ENCODE results near the gene PMEPA1.

Gene PMEPA1

DNA sequence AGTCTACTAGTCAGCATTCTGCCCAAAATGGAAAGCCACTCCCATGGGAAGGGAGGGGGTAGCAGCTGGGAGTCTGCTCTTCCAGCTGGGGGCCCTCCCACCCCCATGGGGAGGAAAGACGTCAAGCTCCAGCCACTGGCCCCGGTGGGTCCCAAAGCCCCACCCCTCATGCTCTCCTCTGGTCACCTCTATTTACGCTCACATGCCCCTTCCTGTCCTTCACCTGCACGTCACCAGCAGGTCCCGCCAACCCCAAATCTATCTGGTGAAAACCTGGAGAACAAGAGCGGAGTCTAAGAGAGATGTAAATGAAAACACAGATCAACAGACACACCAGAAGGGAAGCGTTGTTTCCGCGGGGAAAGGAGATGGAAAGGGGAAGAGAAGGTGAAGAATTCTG is 59.5 kb downstream of the PMEPA1 start:
- POLR2A ChIA-PET = no interaction called here
- TF ChIP-seq CTBP1 (IDR thresholded peaks at IDR 0.05; ENCODE audit: borderline replicate concordance) (no peak), SUZ12 (IDR thresholded peaks at IDR 0.05) (no peak), BHLHE40 (IDR thresholded peaks at IDR 0.05; ENCODE audit: borderline replicate concordance) (no peak), L3MBTL2 (conservative IDR thresholded peaks at IDR 0.05) (no peak), FOXM1 (IDR thresholded peaks at IDR 0.05; ENCODE audit: borderline replicate concordance) (no peak)
- DNase-seq (ENCODE audit: extremely low spot score) = no peak
- CTCF ChIA-PET = no interaction called here

DNA sequence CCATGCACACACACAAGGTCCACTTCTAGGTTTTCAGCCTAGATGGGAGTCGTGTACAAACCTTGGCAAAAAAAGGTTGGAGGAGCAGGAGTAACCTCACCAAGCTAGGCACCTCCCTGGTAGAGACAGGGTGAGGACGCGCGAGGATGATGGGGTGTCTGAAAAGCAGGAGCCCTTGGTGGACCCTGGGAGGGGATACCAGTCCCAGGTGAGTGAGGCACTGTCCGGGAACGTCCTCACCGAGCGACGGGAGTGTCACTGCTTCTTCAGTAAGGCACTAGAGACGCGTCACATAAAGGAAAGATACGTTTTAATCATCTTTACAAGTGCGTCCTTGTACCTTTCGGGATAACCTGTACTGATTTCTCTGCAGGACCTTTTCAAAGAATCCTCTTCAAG is 60.2 kb downstream of the PMEPA1 start:
- CTCF ChIA-PET = no interaction called here

DNA sequence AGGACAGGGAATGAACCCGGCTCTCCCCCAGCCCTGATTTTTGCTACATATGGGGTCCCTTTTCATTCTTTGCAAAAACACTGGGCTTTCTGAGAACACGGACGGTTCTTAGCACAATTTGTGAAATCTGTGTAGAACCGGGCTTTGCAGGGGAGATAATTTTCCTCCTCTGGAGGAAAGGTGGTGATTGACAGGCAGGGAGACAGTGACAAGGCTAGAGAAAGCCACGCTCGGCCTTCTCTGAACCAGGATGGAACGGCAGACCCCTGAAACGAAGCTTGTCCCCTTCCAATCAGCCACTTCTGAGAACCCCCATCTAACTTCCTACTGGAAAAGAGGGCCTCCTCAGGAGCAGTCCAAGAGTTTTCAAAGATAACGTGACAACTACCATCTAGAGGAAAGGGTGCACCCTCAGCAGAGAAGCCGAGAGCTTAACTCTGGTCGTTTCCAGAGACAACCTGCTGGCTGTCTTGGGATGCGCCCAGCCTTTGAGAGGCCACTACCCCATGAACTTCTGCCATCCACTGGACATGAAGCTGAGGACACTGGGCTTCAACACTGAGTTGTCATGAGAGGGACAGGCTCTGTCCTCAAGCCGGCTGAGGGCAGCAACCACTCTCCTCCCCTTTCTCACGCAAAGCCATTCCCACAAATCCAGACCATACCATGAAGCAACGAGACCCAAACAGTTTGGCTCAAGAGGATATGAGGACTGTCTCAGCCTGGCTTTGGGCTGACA is 60.8 kb downstream of the PMEPA1 start:
- no peak for TF ChIP-seq FOXM1 (IDR thresholded peaks at IDR 0.05; ENCODE audit: borderline replicate concordance)
- TF ChIP-seq L3MBTL2 (conservative IDR thresholded peaks at IDR 0.05) = no peak
- TF ChIP-seq ELF4 (IDR thresholded peaks at IDR 0.05) = no peak
- TF ChIP-seq CTBP1 (IDR thresholded peaks at IDR 0.05; ENCODE audit: borderline replicate concordance) = no peak
- TF ChIP-seq FOXK2 (IDR thresholded peaks at IDR 0.05) = no peak
- TF ChIP-seq SP1 (IDR thresholded peaks at IDR 0.05) = no peak
- no peak for TF ChIP-seq BHLHE40 (IDR thresholded peaks at IDR 0.05; ENCODE audit: borderline replicate concordance)
- TF ChIP-seq SUZ12 (IDR thresholded peaks at IDR 0.05) = no peak
- no peak for TF ChIP-seq HDGF (IDR thresholded peaks at IDR 0.05; ENCODE audit: borderline replicate concordance)
- TF ChIP-seq NFRKB (IDR thresholded peaks at IDR 0.05) = no peak
- TF ChIP-seq LEF1 (IDR thresholded peaks at IDR 0.05; ENCODE audit: borderline replicate concordance) = no peak
- TF ChIP-seq TARDBP (IDR thresholded peaks at IDR 0.05) = no peak
- TF ChIP-seq, protein P1, sequence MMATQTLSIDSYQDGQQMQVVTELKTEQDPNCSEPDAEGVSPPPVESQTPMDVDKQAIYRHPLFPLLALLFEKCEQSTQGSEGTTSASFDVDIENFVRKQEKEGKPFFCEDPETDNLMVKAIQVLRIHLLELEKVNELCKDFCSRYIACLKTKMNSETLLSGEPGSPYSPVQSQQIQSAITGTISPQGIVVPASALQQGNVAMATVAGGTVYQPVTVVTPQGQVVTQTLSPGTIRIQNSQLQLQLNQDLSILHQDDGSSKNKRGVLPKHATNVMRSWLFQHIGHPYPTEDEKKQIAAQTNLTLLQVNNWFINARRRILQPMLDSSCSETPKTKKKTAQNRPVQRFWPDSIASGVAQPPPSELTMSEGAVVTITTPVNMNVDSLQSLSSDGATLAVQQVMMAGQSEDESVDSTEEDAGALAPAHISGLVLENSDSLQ (IDR thresholded peaks at IDR 0.05) = no peak; the same call in 1 of the 2 replicates
- TF ChIP-seq ARNT (IDR thresholded peaks at IDR 0.05) = no peak
- ChIA-PET POLR2A (no interaction called here), CTCF (interaction anchor here (1.0 kb wide), 1 partner anchor 26 kb away, joined by 3 read pairs; no protein-coding TSS in a partner anchor)
- no peak for DNase-seq (ENCODE audit: extremely low spot score)

More for the DNA sequence above, 60.2 kb downstream of the PMEPA1 start:
- no peak for DNase-seq (ENCODE audit: extremely low spot score)
- no peak for TF ChIP-seq LEF1 (IDR thresholded peaks at IDR 0.05; ENCODE audit: borderline replicate concordance)
- TF ChIP-seq FOXA1 (IDR thresholded peaks at IDR 0.05) = no peak
- TF ChIP-seq HDGF (IDR thresholded peaks at IDR 0.05; ENCODE audit: borderline replicate concordance) = no peak
- TF ChIP-seq TARDBP (IDR thresholded peaks at IDR 0.05) = no peak
- no peak for TF ChIP-seq FOXK2 (IDR thresholded peaks at IDR 0.05)
- no peak for TF ChIP-seq SUZ12 (IDR thresholded peaks at IDR 0.05)
- TF ChIP-seq CTBP1 (IDR thresholded peaks at IDR 0.05; ENCODE audit: borderline replicate concordance) = no peak
- no peak for TF ChIP-seq ZNF384 (IDR thresholded peaks at IDR 0.05)
- TF ChIP-seq ELF4 (IDR thresholded peaks at IDR 0.05) = no peak
- TF ChIP-seq SP1 (IDR thresholded peaks at IDR 0.05) = no peak
- no peak for TF ChIP-seq FOXM1 (IDR thresholded peaks at IDR 0.05; ENCODE audit: borderline replicate concordance)
- no peak for TF ChIP-seq ARNT (IDR thresholded peaks at IDR 0.05)
- no peak for TF ChIP-seq L3MBTL2 (conservative IDR thresholded peaks at IDR 0.05)
- no peak for TF ChIP-seq NFRKB (IDR thresholded peaks at IDR 0.05)
- POLR2A ChIA-PET = no interaction called here

DNA sequence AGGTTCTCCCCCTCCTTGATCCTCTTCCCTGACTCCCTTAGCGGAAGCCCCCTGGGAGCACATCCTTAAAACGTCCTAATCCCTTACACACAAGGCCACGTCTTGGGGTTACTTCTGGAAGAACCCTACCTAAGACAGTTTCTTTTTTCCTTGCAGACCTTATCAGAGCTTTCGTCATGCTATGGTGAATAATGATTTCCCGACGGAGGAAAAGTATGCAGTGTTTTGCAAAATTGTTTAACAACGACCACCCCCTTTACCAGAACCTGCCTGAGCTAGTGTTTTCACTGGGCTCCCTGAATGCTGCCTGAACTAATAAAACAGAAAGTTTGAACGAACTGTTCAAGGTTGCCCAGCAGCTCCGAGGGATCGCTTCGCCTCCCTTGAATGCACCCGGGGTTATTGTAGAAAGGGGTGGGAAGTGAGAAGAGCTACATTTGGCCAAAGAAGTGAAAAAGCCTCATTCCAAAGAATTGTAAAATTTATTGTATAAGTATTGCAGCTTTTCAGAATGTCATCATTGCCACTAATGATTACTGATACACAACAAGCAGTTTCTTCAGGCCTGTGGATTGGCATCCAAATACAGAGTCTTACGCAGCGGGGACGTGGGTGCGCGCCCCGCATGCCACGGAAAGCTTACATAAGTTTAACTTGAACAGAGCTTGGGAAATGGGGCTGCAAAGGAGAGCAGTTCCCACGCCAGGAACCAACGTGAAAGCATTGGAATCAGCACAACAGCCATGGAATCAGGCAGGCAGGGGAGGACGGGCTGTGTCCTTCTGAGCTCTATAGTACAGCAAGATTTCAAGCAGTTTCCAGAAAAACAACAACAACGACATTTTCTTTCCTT is 61.7 kb downstream of the PMEPA1 start:
- no peak for DNase-seq (ENCODE audit: extremely low spot score)
- ChIA-PET CTCF (interaction anchor here (0.5 to 1.0 kb wide), 2 partner anchors 17 to 25 kb away, joined by 3 read pairs; no protein-coding TSS in a partner anchor), POLR2A (no interaction called here)
- no peak for TF ChIP-seq FOXM1 (IDR thresholded peaks at IDR 0.05; ENCODE audit: borderline replicate concordance)
- TF ChIP-seq, protein P1 (IDR thresholded peaks at IDR 0.05) = no peak
- no peak for TF ChIP-seq SP1 (IDR thresholded peaks at IDR 0.05)
- TF ChIP-seq ZNF384 (IDR thresholded peaks at IDR 0.05) = no peak
- TF ChIP-seq FOXA1 (IDR thresholded peaks at IDR 0.05) = no peak
- TF ChIP-seq BHLHE40 (IDR thresholded peaks at IDR 0.05; ENCODE audit: borderline replicate concordance) = no peak
- TF ChIP-seq HDGF (IDR thresholded peaks at IDR 0.05; ENCODE audit: borderline replicate concordance) = no peak
- TF ChIP-seq ARNT (IDR thresholded peaks at IDR 0.05) = no peak
- TF ChIP-seq CTBP1 (IDR thresholded peaks at IDR 0.05; ENCODE audit: borderline replicate concordance) = no peak
- TF ChIP-seq SUZ12 (IDR thresholded peaks at IDR 0.05) = no peak
- TF ChIP-seq NFRKB (IDR thresholded peaks at IDR 0.05) = no peak
- TF ChIP-seq ELF4 (IDR thresholded peaks at IDR 0.05) = no peak

DNA sequence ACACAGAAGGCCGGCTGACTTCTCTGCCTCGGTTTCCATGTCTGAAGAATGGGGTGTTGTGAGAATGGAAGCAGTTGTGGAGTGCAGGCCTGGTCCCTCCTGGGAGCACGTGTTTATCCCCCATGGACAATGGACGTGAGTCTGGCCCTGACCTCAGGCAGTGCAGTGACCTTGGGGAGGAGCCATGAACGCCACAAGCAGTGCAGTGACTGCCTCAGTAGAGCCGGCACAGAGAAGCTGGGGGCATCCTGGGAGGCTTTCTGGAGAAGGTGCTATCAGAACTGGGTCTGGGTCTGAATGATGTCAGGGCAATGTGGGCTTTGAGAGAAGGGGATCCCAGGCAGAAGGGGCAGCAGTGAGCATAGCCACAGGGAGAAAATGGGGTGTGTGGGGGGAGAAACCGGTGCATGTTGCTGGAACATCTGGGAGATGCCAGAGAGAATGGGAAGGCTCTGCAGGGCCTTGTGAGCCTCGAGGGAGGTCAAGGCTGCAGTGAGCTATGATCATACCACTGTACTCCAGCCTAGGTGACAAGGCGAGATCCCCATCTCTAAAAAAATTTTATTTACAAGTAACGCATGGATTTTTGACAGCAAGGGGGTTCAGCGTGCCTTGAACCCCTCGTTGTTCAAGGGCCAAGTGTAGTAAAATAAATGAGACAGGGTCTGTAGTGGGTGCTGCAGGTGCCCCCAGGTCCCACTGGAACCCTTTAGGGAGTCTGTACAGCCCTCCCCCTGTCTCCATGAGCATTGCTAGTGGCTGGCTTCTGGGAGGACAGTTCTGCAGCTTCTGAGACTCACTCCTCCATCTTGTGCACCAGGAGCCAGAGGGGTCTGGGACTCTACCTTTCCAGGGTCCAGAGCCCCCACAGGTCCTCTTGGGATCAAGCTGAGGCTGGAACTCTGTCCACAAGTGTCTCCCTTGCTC is 62.5 kb downstream of the PMEPA1 start:
- ChIA-PET CTCF (interaction anchor here (0.5 kb wide), 1 partner anchor 18 kb away, joined by 3 read pairs; no protein-coding TSS in a partner anchor), POLR2A (no interaction called here)
- no peak for DNase-seq (ENCODE audit: extremely low spot score)
- no peak for TF ChIP-seq TARDBP (IDR thresholded peaks at IDR 0.05)
- TF ChIP-seq ARNT (IDR thresholded peaks at IDR 0.05) = no peak
- no peak for TF ChIP-seq FOXA1 (IDR thresholded peaks at IDR 0.05)
- no peak for TF ChIP-seq LEF1 (IDR thresholded peaks at IDR 0.05; ENCODE audit: borderline replicate concordance)
- TF ChIP-seq SP1 (IDR thresholded peaks at IDR 0.05) = no peak
- no peak for TF ChIP-seq BHLHE40 (IDR thresholded peaks at IDR 0.05; ENCODE audit: borderline replicate concordance)
- TF ChIP-seq ZNF384 (IDR thresholded peaks at IDR 0.05) = no peak
- TF ChIP-seq SUZ12 (IDR thresholded peaks at IDR 0.05) = no peak
- TF ChIP-seq HDGF (IDR thresholded peaks at IDR 0.05; ENCODE audit: borderline replicate concordance) = no peak
- TF ChIP-seq L3MBTL2 (conservative IDR thresholded peaks at IDR 0.05) = no peak

All from HEK293T (cell line).